Esophagus squamous epithelium (tissue), 5 donors: ENCODE data around the gene KIFBP. TPM values are rescaled to one million over a fixed set of nuclear protein-coding genes. Genes with fewer than 3 reads are reported as not detected.
A peak's percentile ranks its signal among the peaks of the same experiment; 100 is the strongest.
"Not testable (repeated sequence)": the region's sequence is repeated elsewhere in the genome, so short reads cannot be mapped to it uniquely, and the experiment has no call there.

Experiments used
- DNase-seq: peaks from one replicate; lab custom pipeline; 2025; lab: John Stamatoyannopoulos, UW
- H3K27ac ChIP-seq, 4 donors: fragments of 200-600 bp; sonication (generic); one replicate each; pipeline ENCODE4 v1.5.1; 2016 to 2019; ENCODE audit warnings: mild to moderate bottlenecking in 1 of 4
- H3K27me3 ChIP-seq, 4 donors: fragments of 200-600 bp; sonication (generic); 1 replicate in 3 of 4; 2 replicates in 1 of 4; pipeline versions ENCODE4 v1.5.1 to v1.6.0; 2017 to 2021; ENCODE audit warnings: antibody characterized with exemption in 1 of 4
- H3K36me3 ChIP-seq, 3 donors: fragments of 200-600 bp; sonication (generic); one replicate each; pipeline ENCODE4 v1.5.1; 2016 to 2019
- H3K4me1 ChIP-seq, 3 donors: fragments of 200-600 bp; sonication (generic); one replicate each; pipeline ENCODE4 v1.5.1; 2017 to 2019
- H3K4me3 ChIP-seq, 4 donors: fragments of 200-600 bp; sonication (generic); 1 replicate in 3 of 4; 2 replicates in 1 of 4; pipeline ENCODE4 v1.5.1; 2016 to 2019; ENCODE audit warnings: mild to moderate bottlenecking in 2 of 4, moderate library complexity in 1 of 4
- H3K9me3 ChIP-seq, 3 donors: fragments of 200-600 bp; sonication (generic); one replicate each; pipeline ENCODE4 v1.5.1; 2016 to 2019
- POLR2A ChIP-seq, 4 donors: fragments of 450-650 bp; IDR thresholded peaks; one replicate each; pipeline ENCODE4 v1.6.1; 2017; ENCODE audit warnings: antibody characterized with exemption in 4 of 4, mild to moderate bottlenecking in 4 of 4, moderate library complexity in 3 of 4
- WGBS, 2 donors: methylation state at CpG; one replicate each; pipeline ENCODE4 v1.1.5; 2018; 5-methylcytosine and 5-hydroxymethylcytosine counted together
- intact Hi-C: fragments of 100-400 bp; cut with DNase I; formaldehyde crosslinking; loops from one replicate; pipeline ENCODE4 v1.15.0; 2022
- total RNA-seq, 4 donors: library from RNA; depleted of rRNA; stranded (reverse); fragments of >200 nt; gene quantifications; one replicate each; pipeline ENCODE4 v1.1.0, GENCODE V29; 2016
- TF ChIP-seq, protein P1 (sequence below), 6 experiments: fragments of 450-650 bp in 4 of 6; fragments of 200-600 bp in 2 of 6; sonication (generic) in 2 of 6; IDR thresholded peaks; one replicate each; pipeline ENCODE4 v1.5.1; 2016 to 2019; ENCODE audit warnings: antibody characterized with exemption in 6 of 6, mild to moderate bottlenecking in 4 of 6, moderate library complexity in 4 of 6
- donor health status: DM: yes; HTN: yes; CAD: no.

KIFBP gene
- total RNA-seq, 4 donors from 2014 or later, result 15.5 to 31.0 (median 16.4) TPM

DNA sequence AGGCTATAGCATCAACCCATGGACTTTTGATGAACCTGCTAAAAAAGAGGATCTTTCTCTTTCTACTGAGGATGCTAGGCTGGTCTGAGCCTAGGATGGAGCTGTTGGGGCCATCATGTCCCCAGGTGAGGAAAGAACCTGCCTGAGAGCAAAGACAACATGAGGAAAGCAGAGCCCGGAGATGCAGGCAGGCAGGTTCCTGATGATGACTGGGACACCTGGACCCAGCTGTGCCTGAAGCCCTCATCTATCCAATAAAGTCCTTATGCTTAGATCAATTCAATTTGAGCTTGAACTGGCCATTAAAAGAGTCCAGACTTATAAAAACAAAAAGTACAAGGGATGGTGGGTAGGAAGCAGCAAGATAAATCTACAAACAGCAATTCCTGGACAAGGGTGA, 48.9 kb downstream of the KIFBP start:
- Histone ChIP-seq H3K27ac (no peak overlapping the region), H3K4me3 (no peak overlapping the region), H3K27me3 (no peaks in the 10 kb centered on the region), H3K4me1 (no peaks in the 10 kb centered on the region), H3K36me3 (no peaks in the 10 kb centered on the region), H3K9me3 (no peaks in the 10 kb centered on the region)
- WGBS, 2 donors, result 92 to 100% methylated on average over 1 of the region's 1 CpG
- DNase-seq, result no peak
- intact Hi-C loops, result no loop called here
- TF ChIP-seq POLR2A (IDR thresholded peaks at IDR 0.05), result no peak
- TF ChIP-seq, protein P1, sequence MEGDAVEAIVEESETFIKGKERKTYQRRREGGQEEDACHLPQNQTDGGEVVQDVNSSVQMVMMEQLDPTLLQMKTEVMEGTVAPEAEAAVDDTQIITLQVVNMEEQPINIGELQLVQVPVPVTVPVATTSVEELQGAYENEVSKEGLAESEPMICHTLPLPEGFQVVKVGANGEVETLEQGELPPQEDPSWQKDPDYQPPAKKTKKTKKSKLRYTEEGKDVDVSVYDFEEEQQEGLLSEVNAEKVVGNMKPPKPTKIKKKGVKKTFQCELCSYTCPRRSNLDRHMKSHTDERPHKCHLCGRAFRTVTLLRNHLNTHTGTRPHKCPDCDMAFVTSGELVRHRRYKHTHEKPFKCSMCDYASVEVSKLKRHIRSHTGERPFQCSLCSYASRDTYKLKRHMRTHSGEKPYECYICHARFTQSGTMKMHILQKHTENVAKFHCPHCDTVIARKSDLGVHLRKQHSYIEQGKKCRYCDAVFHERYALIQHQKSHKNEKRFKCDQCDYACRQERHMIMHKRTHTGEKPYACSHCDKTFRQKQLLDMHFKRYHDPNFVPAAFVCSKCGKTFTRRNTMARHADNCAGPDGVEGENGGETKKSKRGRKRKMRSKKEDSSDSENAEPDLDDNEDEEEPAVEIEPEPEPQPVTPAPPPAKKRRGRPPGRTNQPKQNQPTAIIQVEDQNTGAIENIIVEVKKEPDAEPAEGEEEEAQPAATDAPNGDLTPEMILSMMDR (IDR thresholded peaks at IDR 0.05), result no peak

DNA sequence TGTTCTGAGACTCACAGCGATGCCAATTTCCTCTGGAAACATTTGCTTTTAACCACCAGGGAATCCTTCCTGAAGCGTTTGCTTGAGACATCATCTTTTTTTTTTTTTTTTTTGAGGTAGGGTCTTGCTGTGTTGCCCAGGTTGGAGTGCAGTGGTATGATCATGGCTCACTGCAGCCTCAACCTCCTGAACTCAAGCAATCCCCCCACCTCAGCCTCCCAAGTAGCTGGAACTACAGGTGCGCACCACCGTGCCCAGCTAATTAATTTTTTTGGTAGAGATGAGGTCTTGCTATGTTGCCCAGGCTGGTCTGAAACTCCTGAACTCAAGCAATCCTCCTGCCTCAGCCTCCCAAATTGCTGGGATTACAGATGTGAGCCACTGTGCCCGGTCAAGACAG, 52.3 kb downstream of the KIFBP start:
- H3K9me3 ChIP-seq, H3K36me3 ChIP-seq, DNase-seq, H3K4me3 ChIP-seq, H3K27ac ChIP-seq, H3K27me3 ChIP-seq, intact Hi-C loops: not testable (repeated sequence)
- peaks cover 0 to 18% (median 6%) of the 10 kb centered on the region in 3 donors for H3K4me1 ChIP-seq
- WGBS, 2 donors, result 64 to 76% methylated on average over 5 of the region's 5 CpGs

DNA sequence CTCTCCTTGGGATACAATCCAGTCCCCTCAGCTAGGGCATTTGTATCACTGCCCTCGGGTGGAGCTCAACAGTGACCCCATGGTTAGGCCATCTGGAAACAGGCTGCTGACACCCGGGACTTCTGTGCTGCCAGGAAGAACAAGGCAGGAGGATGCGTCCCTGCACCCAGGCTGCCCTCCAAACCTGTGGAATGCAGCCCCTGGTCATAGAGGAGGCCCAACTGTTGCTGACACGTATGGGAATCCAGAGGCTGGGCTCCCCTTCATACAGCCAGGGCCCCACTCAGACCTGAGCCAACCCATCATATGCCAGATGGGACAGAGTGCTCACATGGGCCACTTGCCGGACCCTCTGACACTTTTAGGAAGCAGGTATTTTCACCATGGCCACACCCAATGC, 53.8 kb downstream of the KIFBP start:
- Histone ChIP-seq H3K4me1 (peaks cover 0 to 21% (median 11%) of the 10 kb centered on the region in 3 donors), H3K27me3 (no peaks in the 10 kb centered on the region), H3K9me3 (no peaks in the 10 kb centered on the region), H3K36me3 (no peaks in the 10 kb centered on the region), H3K4me3 (no peak overlapping the region), H3K27ac (no peak overlapping the region)
- no peak for DNase-seq
- no peak for TF ChIP-seq POLR2A (IDR thresholded peaks at IDR 0.05)
- TF ChIP-seq, protein P1 (IDR thresholded peaks at IDR 0.05), result no peak
- intact Hi-C loops, result no loop called here
- 62 to 100% methylated on average over 1 to 2 of the region's 5 CpGs for WGBS, 2 donors

DNA sequence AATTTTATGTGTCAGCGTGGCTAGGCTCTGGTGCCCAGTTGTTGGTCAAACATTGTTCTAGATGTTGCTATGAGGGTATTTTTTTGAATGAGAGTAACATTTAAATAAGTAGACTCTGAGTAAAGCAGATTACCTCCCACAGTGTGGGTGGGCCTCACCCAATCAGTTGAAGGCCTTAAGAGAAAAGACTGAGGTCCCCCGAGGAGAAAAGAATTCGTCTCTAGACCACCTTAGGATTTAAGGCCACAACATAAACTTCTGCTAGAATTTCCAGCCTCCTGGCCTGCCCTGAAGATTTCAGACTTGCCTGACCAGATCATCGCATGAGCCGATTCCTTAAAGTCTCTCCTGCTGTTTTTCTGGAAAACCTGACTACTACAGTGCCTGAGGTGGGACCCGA, 54.2 kb downstream of the KIFBP start:
- peaks cover 0 to 21% (median 11%) of the 10 kb centered on the region in 3 donors for H3K4me1 ChIP-seq
- 89 to 95% methylated on average over 6 of the region's 6 CpGs for WGBS, 2 donors
- no peaks in the 10 kb centered on the region for H3K9me3 ChIP-seq
- H3K27ac ChIP-seq, result no peak overlapping the region
- TF ChIP-seq, protein P1 (IDR thresholded peaks at IDR 0.05), result no peak
- no peak for TF ChIP-seq POLR2A (IDR thresholded peaks at IDR 0.05)
- no peaks in the 10 kb centered on the region for H3K36me3 ChIP-seq
- intact Hi-C loops, result no loop called here
- no peak overlapping the region for H3K4me3 ChIP-seq
- no peaks in the 10 kb centered on the region for H3K27me3 ChIP-seq
- DNase-seq, result no peak

DNA sequence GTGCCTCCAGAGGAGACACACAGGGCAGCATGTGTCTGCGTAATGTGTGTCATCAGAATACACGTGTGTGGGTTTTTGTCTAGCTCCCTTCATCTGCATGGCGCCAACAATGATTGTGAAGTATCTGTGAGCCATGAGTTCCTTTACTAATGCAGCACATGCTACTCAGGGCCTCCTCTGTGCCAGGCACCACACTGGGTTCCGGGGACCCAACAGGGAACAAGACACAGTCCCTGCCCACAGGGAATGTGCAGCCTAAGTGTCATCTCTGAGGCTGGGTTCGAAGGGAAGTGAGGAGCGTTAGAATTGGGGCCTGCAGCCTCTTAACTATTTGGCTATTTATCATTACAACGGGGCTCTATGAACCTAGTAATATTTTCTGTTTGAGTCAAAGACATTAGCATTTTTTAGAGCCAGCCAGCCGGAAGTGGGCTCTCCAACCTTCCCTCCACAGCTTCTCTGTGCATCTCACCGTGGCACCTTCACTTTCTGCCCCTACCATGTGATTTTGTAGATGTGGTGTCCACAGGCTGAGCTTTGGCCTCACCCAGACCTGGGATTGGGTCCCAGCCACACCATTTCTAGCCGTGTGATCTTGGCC, 55.4 kb downstream of the KIFBP start:
- H3K27ac ChIP-seq, result peak overlapping the region in 2 of 4 donors; percentile 71 to 77
- no peak for TF ChIP-seq POLR2A (IDR thresholded peaks at IDR 0.05)
- TF ChIP-seq, protein P1 (IDR thresholded peaks at IDR 0.05), result no peak
- no peak overlapping the region for H3K4me3 ChIP-seq
- no peak for DNase-seq
- no peaks in the 10 kb centered on the region for H3K36me3 ChIP-seq
- H3K9me3 ChIP-seq, result no peaks in the 10 kb centered on the region
- H3K27me3 ChIP-seq, result no peaks in the 10 kb centered on the region
- intact Hi-C loops, result no loop called here
- WGBS, 2 donors, result 67 to 72% methylated on average over 9 to 10 of the region's 10 CpGs
- H3K4me1 ChIP-seq, result peaks cover 0 to 21% (median 11%) of the 10 kb centered on the region in 3 donors
